K562 (cell line): ENCODE data around the gene DPP10. TPM values are rescaled to one million over a fixed set of nuclear protein-coding genes. Genes with fewer than 3 reads are reported as not detected.

Experiments used
- ATAC-seq: fragments of 200-7000 bp; cut with Tn5 transposase; 3 replicates; pipeline ENCODE4 v1.9.1; 2020; ENCODE audit warnings: moderate library complexity
- BruUV-seq: library from RNA; stranded (reverse); fragments of 400-500 nt; replicated peaks from 2 replicates; lab custom pipeline; 2021; lab: Mats Ljungman, UMichigan
- CTCF ChIA-PET: fragments of 300-600 bp; formaldehyde crosslinking; extraction: SDS; loops from one replicate; lab custom pipeline; 2021; ENCODE audit warnings: low intra/inter-chr PET ratio; lab: Yijun Ruan, JAX
- POLR2A ChIA-PET: fragments of 300-600, 350-650 bp; sonication (Branson Sonifier 250); formaldehyde crosslinking; extraction: SDS; loops from one replicate; lab custom pipeline; 2021; ENCODE audit warnings: antibody characterized with exemption, inconsistent platforms; lab: Yijun Ruan, JAX
- DNase-seq, 4 experiments: peaks; one replicate each; pipeline versions ENCODE4 v3.0.0 to v3.0.0-alpha.2; 2011 to 2018; ENCODE audit warnings: low spot score in 3 of 4, mixed read lengths in 3 of 4; ENCODE audit errors: extremely low read depth in 1 of 4
- FAIRE-seq: peaks from 2 replicates; lab custom pipeline; 2011; peaks lifted over from hg19 to GRCh38; lab: Jason Lieb, UNC
- H2AFZ ChIP-seq: 2 replicates; pipeline ENCODE4 v1.6.0; 2011; ENCODE audit warnings: low read depth, low read length, control low read depth, inconsistent platforms
- H3K27ac ChIP-seq: fragments of 200-600 bp; 3 replicates; pipeline ENCODE4 v1.8.0; 2011; ENCODE audit warnings: low read depth, mild to moderate bottlenecking, control low read depth, inconsistent platforms, low read length, moderate library complexity, mixed read lengths; ENCODE audit errors: extremely low read depth
- H3K27me3 ChIP-seq, 2 experiments: fragments of 300-600 bp in 1 of 2; 2 replicates in 1 of 2; 3 replicates in 1 of 2; pipeline versions ENCODE4 v1.6.0 to v1.8.0; 2011; ENCODE audit warnings: inconsistent platforms in 2 of 2, low read length in 2 of 2, mild to moderate bottlenecking in 1 of 2, mixed read lengths in 1 of 2, moderate library complexity in 1 of 2; ENCODE audit not compliant: control insufficient read depth in 2 of 2, insufficient read depth in 2 of 2
- H3K36me3 ChIP-seq: fragments of 300-600 bp; 3 replicates; pipeline ENCODE4 v1.8.0; 2011; ENCODE audit warnings: mild to moderate bottlenecking, low read length, inconsistent platforms; ENCODE audit not compliant: control insufficient read depth, insufficient read depth
- H3K4me1 ChIP-seq, 2 experiments: fragments of 200-600 bp in 1 of 2; replicated peaks in 1 of 2; 2 replicates in 1 of 2; 3 replicates in 1 of 2; pipeline versions ENCODE4 v1.5.1 to v1.8.0; 2011; ENCODE audit warnings: inconsistent platforms in 2 of 2, low read length in 2 of 2, mild to moderate bottlenecking in 1 of 2, mixed read lengths in 1 of 2, moderate library complexity in 1 of 2; ENCODE audit not compliant: control insufficient read depth in 2 of 2, insufficient read depth in 2 of 2
- H3K4me2 ChIP-seq: 2 replicates; pipeline ENCODE4 v1.6.1; 2011; ENCODE audit warnings: low read length, control low read depth, inconsistent platforms, mixed read lengths; ENCODE audit not compliant: insufficient read depth
- H3K4me3 ChIP-seq: fragments of 200-600 bp; sonication (generic), shearing (Covaris generic); 2 replicates; pipeline ENCODE4 v1.5.1; 2016; ENCODE audit warnings: control low read depth, inconsistent platforms
- H3K79me2 ChIP-seq: fragments of 200-600 bp; 3 replicates; pipeline ENCODE4 v1.8.0; 2011; ENCODE audit warnings: low read length, inconsistent platforms; ENCODE audit not compliant: control insufficient read depth, insufficient read depth
- H3K9ac ChIP-seq, 2 experiments: 2 replicates each; pipeline versions ENCODE4 v1.6.0 to v1.6.1; 2011; ENCODE audit warnings: low read depth in 2 of 2, low read length in 2 of 2, control low read depth in 1 of 2, inconsistent platforms in 1 of 2, mild to moderate bottlenecking in 1 of 2, mixed read lengths in 1 of 2; ENCODE audit not compliant: insufficient read depth in 1 of 2
- H3K9me1 ChIP-seq: one replicate; pipeline ENCODE4 v1.6.0; 2011; ENCODE audit warnings: inconsistent platforms, mild to moderate bottlenecking, low read length, moderate library complexity; ENCODE audit not compliant: control insufficient read depth, insufficient read depth
- H3K9me3 ChIP-seq: replicated peaks from 2 replicates; pipeline ENCODE4 v1.5.1; 2011; ENCODE audit warnings: low read depth, low read length, inconsistent platforms; ENCODE audit not compliant: control insufficient read depth, insufficient read depth
- H4K20me1 ChIP-seq: replicated peaks from 2 replicates; pipeline ENCODE4 v1.6.1; 2011; ENCODE audit warnings: low read length, inconsistent platforms, mixed read lengths; ENCODE audit not compliant: control insufficient read depth, insufficient read depth
- ARNT ChIP-seq, 2 experiments: fragments of 450-650 bp; IDR thresholded peaks; 2 replicates each; pipeline ENCODE4 v1.6.1; 2016; ENCODE audit warnings: mild to moderate bottlenecking in 1 of 2
- CREBBP ChIP-seq: IDR thresholded peaks from one replicate; pipeline ENCODE4 v1.6.1; 2012; ENCODE audit warnings: low read depth, mild to moderate bottlenecking, control low read depth, inconsistent platforms, low read length
- CTBP1 ChIP-seq: fragments of 450-650 bp; IDR thresholded peaks from 2 replicates; pipeline ENCODE4 v1.6.1; 2016; ENCODE audit warnings: borderline replicate concordance
- DACH1 ChIP-seq: fragments of 450-650 bp; IDR thresholded peaks from 2 replicates; pipeline ENCODE4 v1.6.1; 2018; ENCODE audit not compliant: partially characterized antibody
- MYC ChIP-seq, 2 experiments: fragments of 250-450 bp in 1 of 2; sonication (Bioruptor Pico) in 1 of 2; IDR thresholded peaks; 2 replicates each; pipeline versions ENCODE4 v1.5.1 to v1.6.1; 2012 to 2021; ENCODE audit warnings: low read depth in 2 of 2, borderline replicate concordance in 1 of 2, improper control_type of control experiment in 1 of 2, low read length in 1 of 2, mild to moderate bottlenecking in 1 of 2, moderate library complexity in 1 of 2
- PHF20 ChIP-seq: fragments of 450-650 bp; IDR thresholded peaks from 2 replicates; pipeline ENCODE4 v1.6.1; 2018; ENCODE audit not compliant: partially characterized antibody
- POLR2AphosphoS2 ChIP-seq: IDR thresholded peaks from 2 replicates; pipeline ENCODE4 v1.6.1; 2012; ENCODE audit warnings: low read length, improper control_type of control experiment
- RBM25 ChIP-seq: fragments of 200-400 bp; formaldehyde crosslinking; IDR thresholded peaks from 2 replicates; pipeline ENCODE4 v1.6.1; 2018; ENCODE audit warnings: low read length, low read depth, moderate library complexity; ENCODE audit not compliant: severe bottlenecking
- SREBF1 ChIP-seq: fragments of 150-350 bp; IDR thresholded peaks from 2 replicates; pipeline ENCODE4 v1.6.1; 2014; ENCODE audit warnings: antibody characterized with exemption, low read depth, low read length, borderline replicate concordance
- TBL1XR1 ChIP-seq, 2 experiments: IDR thresholded peaks; 2 replicates each; pipeline ENCODE4 v1.6.1; 2012; ENCODE audit warnings: improper control_type of control experiment in 2 of 2, low read length in 2 of 2, mild to moderate bottlenecking in 1 of 2
- ZNF134 ChIP-seq: fragments of 250-450 bp; sonication (Bioruptor Pico); conservative IDR thresholded peaks from 2 replicates; pipeline ENCODE4 v1.4.0; 2020
- ZNF316 ChIP-seq: fragments of 450-650 bp; IDR thresholded peaks from 2 replicates; pipeline ENCODE4 v1.6.1; 2016
- ZNF583 ChIP-seq: fragments of 250-450 bp; sonication (Bioruptor Pico); IDR thresholded peaks from 2 replicates; pipeline ENCODE4 v1.4.0; 2020
- in situ Hi-C: fragments of 300-500 bp; cut with MboI; formaldehyde crosslinking; loops from 4 replicates; pipeline ENCODE4 v1.15.0; 2018; ENCODE audit warnings: inconsistent platforms, mixed read lengths
- intact Hi-C: fragments of 100-400 bp; cut with micrococcal nuclease; formaldehyde crosslinking; loops from 2 replicates; pipeline ENCODE4 v1.14.2; 2022
- polyA plus RNA-seq, 8 experiments: library from polyadenylated mRNA; depleted of rRNA in 4 of 8; stranded (reverse) in 5 of 8; unstranded in 3 of 8; fragments of >200 nt; fragmentation: Nextera tagmentation in 2 of 8; fragmentation: Illumina TruSeq in 1 of 8; extraction: Ambion mirVana in 2 of 8; extraction: Trizol in 1 of 8; gene quantifications; 2 replicates each; pipeline versions ENCODE4 v1.2.1 to v1.2.3, GENCODE V29; 2011 to 2014; ENCODE audit warnings: inconsistent platforms in 1 of 8, missing spikeins in 1 of 8
- total RNA-seq, 7 experiments: library from RNA; depleted of rRNA in 6 of 7; stranded (reverse); fragments of >200 nt in 6 of 7; fragmentation: Illumina TruSeq in 2 of 7; extraction: Trizol in 2 of 7; gene quantifications; 2 replicates each; pipeline versions ENCODE4 v1.2.1 to v1.2.3, GENCODE V29; 2011 to 2021; ENCODE audit warnings: low replicate concordance in 1 of 7
- TF ChIP-seq, protein P1 (sequence below): fragments of 250-450 bp; sonication (Bioruptor Pico); IDR thresholded peaks from 2 replicates; pipeline ENCODE4 v1.5.0; 2022; ENCODE audit warnings: mild to moderate bottlenecking
- TF ChIP-seq, protein P2 (sequence below), 2 experiments: IDR thresholded peaks; 2 replicates each; pipeline ENCODE4 v1.6.1; 2011; ENCODE audit warnings: borderline replicate concordance in 1 of 2, control low read depth in 1 of 2, low read depth in 1 of 2, low read length in 1 of 2, mild to moderate bottlenecking in 1 of 2, mixed read lengths in 1 of 2, moderate library complexity in 1 of 2; ENCODE audit not compliant: insufficient read depth in 1 of 2, insufficient read length in 1 of 2, poor library complexity in 1 of 2, severe bottlenecking in 1 of 2; ENCODE audit errors: extremely low read depth in 1 of 2

Gene DPP10
- total and polyA plus RNA-seq, 9 of the 15 experiments (the other 6 are each of a cell fraction or from before 2014, with no cell fraction given) = not detected

- no peak overlapping the region for H3K4me2 ChIP-seq
- no peak overlapping the region for H3K4me3 ChIP-seq
- in situ Hi-C loops = no loop called here
- H3K4me1 ChIP-seq = no peaks in the 10 kb centered on the region
- no peak for DNase-seq
- H3K27ac ChIP-seq = no peak overlapping the region
- H2AFZ ChIP-seq = no peak overlapping the region
- BruUV-seq = no TSS peak
- no peak for FAIRE-seq
- TF ChIP-seq, protein P1, sequence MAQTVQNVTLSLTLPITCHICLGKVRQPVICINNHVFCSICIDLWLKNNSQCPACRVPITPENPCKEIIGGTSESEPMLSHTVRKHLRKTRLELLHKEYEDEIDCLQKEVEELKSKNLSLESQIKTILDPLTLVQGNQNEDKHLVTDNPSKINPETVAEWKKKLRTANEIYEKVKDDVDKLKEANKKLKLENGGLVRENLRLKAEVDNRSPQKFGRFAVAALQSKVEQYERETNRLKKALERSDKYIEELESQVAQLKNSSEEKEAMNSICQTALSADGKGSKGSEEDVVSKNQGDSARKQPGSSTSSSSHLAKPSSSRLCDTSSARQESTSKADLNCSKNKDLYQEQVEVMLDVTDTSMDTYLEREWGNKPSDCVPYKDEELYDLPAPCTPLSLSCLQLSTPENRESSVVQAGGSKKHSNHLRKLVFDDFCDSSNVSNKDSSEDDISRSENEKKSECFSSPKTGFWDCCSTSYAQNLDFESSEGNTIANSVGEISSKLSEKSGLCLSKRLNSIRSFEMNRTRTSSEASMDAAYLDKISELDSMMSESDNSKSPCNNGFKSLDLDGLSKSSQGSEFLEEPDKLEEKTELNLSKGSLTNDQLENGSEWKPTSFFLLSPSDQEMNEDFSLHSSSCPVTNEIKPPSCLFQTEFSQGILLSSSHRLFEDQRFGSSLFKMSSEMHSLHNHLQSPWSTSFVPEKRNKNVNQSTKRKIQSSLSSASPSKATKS (CRISPR knock-in tag) = no peak
- TF ChIP-seq PHF20 (no peak), ZNF583 (CRISPR knock-in tag) (no peak), ZNF134 (CRISPR knock-in tag) (no peak), ARNT (IDR thresholded peaks at IDR 0.05) (no peak), CTBP1 (no peak), MYC (IDR thresholded peaks at IDR 0.05; ENCODE audit: low read depth, low read length) (no peak), MYC (CRISPR knock-in tag; IDR thresholded peaks at IDR 0.05; ENCODE audit: borderline replicate concordance, low read depth) (no peak), TBL1XR1 (IDR thresholded peaks at IDR 0.05; ENCODE audit: low read length in 2 of 2) (no peak), CREBBP (no peak), DACH1 (no peak), ZNF316 (no peak), SREBF1 (no peak), POLR2AphosphoS2 (no peak), RBM25 (no peak)
- TF ChIP-seq, protein P2, sequence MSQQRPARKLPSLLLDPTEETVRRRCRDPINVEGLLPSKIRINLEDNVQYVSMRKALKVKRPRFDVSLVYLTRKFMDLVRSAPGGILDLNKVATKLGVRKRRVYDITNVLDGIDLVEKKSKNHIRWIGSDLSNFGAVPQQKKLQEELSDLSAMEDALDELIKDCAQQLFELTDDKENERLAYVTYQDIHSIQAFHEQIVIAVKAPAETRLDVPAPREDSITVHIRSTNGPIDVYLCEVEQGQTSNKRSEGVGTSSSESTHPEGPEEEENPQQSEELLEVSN (IDR thresholded peaks at IDR 0.05; ENCODE audit: borderline replicate concordance in 1 of 2, extremely low read depth in 1 of 2, insufficient read depth in 1 of 2, insufficient read length in 1 of 2, low read depth in 1 of 2, low read length in 1 of 2, poor library complexity in 1 of 2, severe bottlenecking in 1 of 2) = no peak
- H3K27me3 ChIP-seq = no peaks in the 10 kb centered on the region
- no peak overlapping the region for H3K9ac ChIP-seq
- intact Hi-C loops = no loop called here
- no peak for ATAC-seq
- CTCF ChIA-PET = no interaction called here
- H3K9me1 ChIP-seq = no peaks in the 10 kb centered on the region
- no peaks in the 10 kb centered on the region for H3K79me2 ChIP-seq
- POLR2A ChIA-PET = no interaction called here
- no peaks in the 10 kb centered on the region for H3K36me3 ChIP-seq
- H3K9me3 ChIP-seq = no peaks in the 10 kb centered on the region
- H4K20me1 ChIP-seq = no peaks in the 10 kb centered on the region
These were observed 1207.3 kb downstream of the DPP10 start for GRCh38 chr2:115649731-115650130.
